CD4-positive, alpha-beta T cell treated with Interferon alpha-2 for 1 hour (primary cell): Measurements from ENCODE around the gene DTNA.

Experiments used
- DNase-seq, 2 donors: peaks; one replicate each; pipeline ENCODE4 v3.0.0-alpha.2; 2020 to 2022

The DTNA gene

DNA sequence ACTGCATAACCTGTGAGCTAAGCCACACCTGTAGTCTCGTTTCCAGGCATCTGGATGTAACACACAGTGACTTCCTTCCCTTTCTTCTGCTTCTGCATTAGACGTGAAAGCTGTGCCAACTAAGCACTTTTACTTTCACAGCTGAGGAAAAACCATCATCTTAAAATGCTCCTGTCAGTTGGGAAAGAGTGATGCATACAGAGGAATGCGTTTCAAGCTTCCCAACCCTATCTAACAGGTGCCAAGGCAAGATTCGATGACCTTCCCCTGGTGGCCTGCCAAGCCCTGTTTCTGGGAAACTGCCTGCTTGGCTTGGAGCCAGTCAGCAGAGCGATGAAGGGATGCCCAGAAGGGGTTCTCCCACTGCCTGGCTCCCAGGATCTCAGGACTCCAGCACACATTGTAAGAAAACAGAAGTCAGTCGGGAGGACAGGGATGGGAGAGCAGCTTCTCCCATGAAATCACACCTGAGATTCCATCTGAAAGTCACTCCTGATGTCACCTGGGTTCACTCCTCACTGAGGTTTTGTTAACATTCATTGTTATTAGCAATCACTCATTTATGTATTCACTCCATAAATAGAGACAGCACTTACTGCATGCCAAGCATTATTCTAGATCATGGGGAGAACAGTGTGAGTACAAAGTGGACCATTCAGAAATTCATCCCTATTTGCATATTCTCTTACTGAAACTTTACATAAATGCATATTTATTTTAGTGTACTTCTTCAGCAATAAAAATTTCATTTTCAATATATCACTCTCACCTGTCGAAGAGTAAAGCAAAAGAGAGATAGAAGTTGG is 64.1 kb downstream of the DTNA start:
- no peak for DNase-seq

- no peak for DNase-seq
Observed at GRCh38 chr18:34775461-34775860, 65.4 kb downstream of the DTNA start.

- DNase-seq, result no peak
Observed at GRCh38 chr18:34779112-34779511, 69.0 kb downstream of the DTNA start.

GRCh38 chr18:34780856-34781255 is 70.8 kb downstream of the DTNA start:
- no peak for DNase-seq

GRCh38 chr18:34783501-34783900 is 73.4 kb downstream of the DTNA start:
- no peak for DNase-seq

- no peak for DNase-seq
Observed at GRCh38 chr18:34786162-34786741, 76.2 kb downstream of the DTNA start.

DNA sequence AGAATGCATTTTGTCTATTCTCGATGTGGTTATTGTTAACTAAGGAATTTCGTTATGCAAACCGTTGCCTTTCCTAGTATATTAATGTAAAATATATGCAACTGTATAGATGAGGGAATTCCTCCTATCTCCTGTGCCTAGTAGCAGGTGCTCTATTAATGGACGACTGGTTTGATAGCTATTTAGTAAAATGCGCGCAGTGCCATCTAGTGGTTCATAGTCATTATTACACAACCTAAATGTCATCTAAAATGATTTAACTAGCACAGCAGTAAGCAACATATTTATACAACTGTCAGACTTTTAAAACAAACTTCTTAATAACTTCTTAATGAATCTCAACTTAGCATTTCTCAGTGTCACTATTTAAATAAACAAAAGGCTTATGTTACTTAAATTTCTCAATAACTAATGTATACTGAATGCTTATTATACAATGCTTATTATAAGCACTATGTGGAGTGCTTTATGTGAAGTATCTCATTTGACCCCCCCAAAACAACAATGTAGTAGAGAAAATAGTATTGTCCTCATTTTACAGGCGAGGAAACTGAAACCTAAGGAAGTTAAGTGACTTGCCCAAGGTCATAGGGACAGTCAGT is 77.9 kb downstream of the DTNA start:
- DNase-seq, result peak in 1 of 2 donors; percentile 51

- DNase-seq, result no peak
Observed at GRCh38 chr18:34789768-34790344, 79.8 kb downstream of the DTNA start.

GRCh38 chr18:34794348-34794747 is 84.2 kb downstream of the DTNA start:
- DNase-seq, result no peak

- no peak for DNase-seq
Observed at GRCh38 chr18:34795070-34795732, 85.1 kb downstream of the DTNA start.

GRCh38 chr18:34796035-34796657 is 86.0 kb downstream of the DTNA start:
- no peak for DNase-seq

DNA sequence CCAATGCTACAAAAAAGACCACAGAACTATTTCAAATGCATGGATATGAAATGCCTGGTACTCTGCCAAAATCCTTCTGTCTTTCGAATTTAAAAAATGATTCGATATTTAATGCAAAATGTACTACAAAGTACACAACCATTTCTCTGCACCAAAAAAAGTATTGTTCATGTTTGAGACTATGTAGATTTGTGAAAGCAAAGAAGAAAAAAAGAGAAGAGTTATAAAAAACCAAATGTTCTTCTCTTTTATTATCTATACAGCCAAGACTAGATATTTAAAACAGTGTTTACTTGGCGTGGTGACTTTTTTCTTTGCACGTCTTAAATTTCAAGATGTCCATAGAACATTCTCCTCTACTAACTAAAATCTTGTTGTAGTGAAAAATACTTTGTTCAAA is 89.2 kb downstream of the DTNA start:
- no peak for DNase-seq

DNA sequence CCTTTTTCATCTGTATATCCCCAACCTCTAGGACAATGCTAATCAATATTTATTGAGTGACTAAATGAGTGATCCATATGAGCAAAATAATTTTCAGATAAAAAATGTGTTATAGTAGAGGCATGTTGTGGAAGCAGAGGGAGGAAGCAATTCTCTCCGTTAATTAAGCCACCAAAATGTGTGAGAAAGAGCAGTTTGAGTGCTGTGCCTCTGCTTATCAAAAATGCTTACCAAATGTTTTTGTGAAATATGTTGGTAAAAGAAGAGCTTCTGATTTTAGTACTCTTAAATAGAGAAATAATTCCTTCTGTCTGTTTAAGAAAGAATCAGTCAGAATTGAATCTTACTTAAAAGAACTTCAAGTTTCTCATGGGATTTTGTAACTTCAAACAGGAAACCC is 90.3 kb downstream of the DTNA start:
- DNase-seq, result no peak

DNA sequence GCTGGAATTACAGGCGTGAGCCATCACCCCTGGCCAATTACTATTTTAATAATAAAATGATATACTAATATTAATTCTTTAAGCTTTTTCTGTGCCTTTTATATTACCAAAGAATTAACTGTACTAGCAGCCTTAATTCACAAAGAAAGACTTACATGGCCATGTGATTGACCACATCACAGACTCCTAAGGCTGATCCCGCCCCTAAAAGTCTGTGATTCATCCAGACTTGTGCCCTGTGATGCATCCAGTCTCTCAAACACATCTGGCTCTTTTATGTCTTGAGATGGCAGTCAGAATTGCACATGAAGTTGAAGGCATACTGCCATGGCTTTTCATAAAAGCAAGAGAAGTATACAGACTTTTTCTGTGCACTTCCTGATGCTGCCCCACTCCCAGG is 91.7 kb downstream of the DTNA start:
- DNase-seq, result no peak

- DNase-seq, result no peak
Observed at GRCh38 chr18:34802959-34803358, 92.9 kb downstream of the DTNA start.

GRCh38 chr18:34803877-34804400 is 93.8 kb downstream of the DTNA start:
- DNase-seq, result no peak

DNA sequence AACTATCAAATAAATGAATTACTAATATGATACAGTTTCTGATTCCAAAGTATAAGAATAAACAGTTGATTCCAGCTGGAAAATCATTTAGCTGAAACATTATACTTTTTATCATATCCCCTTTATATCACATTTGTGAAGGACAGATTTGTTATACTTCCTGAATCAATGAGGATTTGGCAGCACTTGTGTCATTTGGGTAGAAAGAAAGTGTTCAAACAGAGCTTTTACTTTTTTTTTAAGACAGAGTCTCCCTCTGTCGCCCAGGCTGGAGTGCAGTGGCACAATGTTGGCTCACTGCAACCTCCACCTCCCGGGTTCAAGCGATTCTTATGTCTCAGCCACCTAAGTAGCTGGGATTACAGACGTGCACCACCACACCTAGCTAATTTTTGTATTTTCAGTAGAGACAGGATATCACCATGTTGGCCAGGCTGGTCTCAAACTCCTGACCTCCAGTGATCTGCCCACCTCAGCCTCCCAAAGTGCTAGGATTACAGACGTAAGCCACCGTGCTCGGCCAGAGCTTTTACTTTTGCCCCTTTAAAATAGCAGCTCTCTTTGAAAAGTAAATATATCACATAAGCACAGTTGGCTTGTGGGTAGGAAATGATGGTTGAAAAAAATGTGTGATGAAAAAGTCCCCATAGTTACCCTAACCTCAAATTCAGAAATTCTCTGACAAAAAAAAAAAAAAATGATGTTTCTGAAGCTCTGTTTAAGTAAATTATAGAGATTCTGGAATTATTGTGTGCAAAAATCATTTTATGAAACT is 95.2 kb downstream of the DTNA start:
- no peak for DNase-seq

- DNase-seq, result no peak
Observed at GRCh38 chr18:34805878-34806351, 95.8 kb downstream of the DTNA start.

DNA sequence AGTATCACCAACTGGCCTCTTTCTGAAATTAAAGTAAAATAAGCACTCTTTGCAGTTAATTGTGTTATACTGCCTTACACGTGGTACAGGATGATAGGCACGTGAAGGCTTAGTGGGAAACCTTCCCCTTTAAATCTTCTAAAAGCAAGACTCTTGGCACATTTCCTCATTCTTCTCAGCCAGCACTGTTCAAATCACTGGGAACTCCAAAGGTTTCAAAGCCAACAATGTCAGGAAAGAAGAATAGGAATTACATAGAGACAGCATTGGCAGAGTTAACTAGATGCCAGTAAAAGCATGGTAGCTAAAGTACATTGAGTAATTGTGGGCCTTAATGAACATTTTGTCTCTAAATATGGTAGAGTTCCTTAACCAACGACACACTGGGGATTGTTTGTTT is 96.4 kb downstream of the DTNA start:
- no peak for DNase-seq

- no peak for DNase-seq
Observed at GRCh38 chr18:34807106-34807796, 97.2 kb downstream of the DTNA start.

- no peak for DNase-seq
Observed at GRCh38 chr18:34808389-34808788, 98.3 kb downstream of the DTNA start.
